GM18498 (cell line): ENCODE data around the gene BBOF1.
"Not testable (repeated sequence)": the region's sequence is repeated elsewhere in the genome, so short reads cannot be mapped to it uniquely, and the experiment has no call there.

Experiments
- ATAC-seq: cut with Tn5 transposase; IDR thresholded peaks from one replicate; pipeline ENCODE4 v1.9.1; 2021; ENCODE audit warnings: mild to moderate bottlenecking, moderate library complexity; ENCODE audit not compliant: unreplicated experiment

Gene BBOF1

GRCh38 chr14:74018586-74019407 is at the start of gene BBOF1, which contains the start of gene ENTPD5:
BBOF1 (plus strand) TSS chr14:74019349; CDS start chr14:74019479, 130 bp downstream.
ENTPD5 (minus strand) TSS chr14:74019288; CDS start chr14:73988102, 31,186 bp downstream.
- peak; percentile 91 for ATAC-seq

- no peak for ATAC-seq
Observed at GRCh38 chr14:73973497-73973896, 45.7 kb upstream of the BBOF1 start.

DNA sequence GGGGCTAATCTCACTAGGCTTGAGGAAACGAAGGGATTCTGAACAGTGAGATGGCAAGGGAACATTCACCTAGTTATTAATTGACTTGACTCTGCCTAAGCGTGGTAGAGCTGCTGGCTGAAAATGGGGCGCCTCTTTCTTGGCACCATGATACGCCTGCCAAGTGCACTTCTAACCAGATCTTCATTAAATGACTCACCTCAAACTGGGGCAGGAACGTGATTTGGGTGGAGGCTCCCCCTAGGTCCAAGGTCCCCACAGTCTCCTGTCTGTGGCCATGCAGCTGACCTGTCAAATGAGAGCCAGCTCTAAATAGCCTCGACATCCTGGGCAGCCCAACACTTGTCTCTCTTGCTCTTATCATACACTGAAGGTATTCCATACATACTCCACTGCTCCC is 43.0 kb upstream of the BBOF1 start:
- no peak for ATAC-seq

DNA sequence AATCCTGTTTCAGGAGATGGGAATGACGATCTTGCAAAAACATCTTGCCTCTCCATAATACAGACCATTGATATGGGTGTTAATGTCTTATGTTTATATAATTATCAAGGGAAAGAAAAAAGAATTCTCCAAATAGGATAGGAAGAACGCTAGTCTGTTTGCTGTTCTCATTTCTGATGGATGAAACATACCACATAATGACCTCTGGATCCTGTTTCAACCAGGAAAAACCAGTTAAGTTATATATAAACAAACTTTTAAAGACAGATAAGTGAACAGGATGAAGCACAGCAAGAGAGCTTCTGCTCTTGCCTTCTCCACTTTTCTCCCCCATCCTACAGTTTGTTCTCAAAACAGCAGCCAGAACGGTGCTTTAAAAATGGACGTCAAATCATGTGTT is 41.3 kb upstream of the BBOF1 start:
- ATAC-seq = no peak

DNA sequence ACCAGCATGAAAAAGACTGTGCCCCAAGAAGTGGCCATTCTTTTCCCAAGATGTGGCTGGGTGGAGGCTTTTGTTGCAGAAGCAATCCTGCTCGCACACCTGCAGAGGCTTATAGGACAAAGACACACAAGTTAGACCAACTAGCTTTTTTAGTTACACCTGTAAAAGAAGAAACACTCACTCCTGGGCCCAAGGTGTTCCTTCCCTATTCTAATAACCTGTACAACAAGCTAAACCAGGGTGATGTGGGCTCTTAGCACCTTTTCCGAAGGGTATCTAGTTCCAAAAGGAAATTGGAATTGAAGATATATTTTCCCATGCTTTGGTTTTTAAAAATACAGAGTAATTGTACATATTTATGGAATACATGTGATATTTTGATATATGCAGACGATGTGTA is 31.1 kb upstream of the BBOF1 start:
- ATAC-seq = no peak

GRCh38 chr14:73988656-73989055 is 30.5 kb upstream of the BBOF1 start:
- not testable (repeated sequence) for ATAC-seq

- ATAC-seq = no peak
Observed at GRCh38 chr14:73991092-73991491, 28.1 kb upstream of the BBOF1 start.

DNA sequence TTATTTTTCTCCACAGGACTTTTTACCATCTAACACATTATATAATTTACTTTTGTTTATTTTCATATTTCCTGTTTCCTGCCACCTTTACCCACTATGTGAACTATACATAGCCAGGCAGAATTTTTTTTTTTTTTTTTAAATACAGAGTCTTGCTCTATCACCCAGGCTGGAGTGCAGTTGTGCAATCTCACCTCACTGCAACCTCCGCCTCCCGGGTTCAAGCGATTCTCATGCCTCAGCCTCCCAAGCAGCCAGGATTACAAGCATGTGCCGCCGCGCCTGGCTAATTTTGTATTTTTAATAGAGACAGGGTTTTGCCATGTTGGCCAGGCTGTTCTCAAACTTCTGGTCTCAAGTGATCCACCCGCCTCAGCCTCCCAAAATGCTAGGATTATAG is 24.2 kb upstream of the BBOF1 start:
- ATAC-seq = not testable (repeated sequence)

GRCh38 chr14:73995977-73996378 is 23.2 kb upstream of the BBOF1 start:
- no peak for ATAC-seq

- ATAC-seq = no peak
Observed at GRCh38 chr14:73996731-73997107, 22.4 kb upstream of the BBOF1 start.

- no peak for ATAC-seq
Observed at GRCh38 chr14:73997108-73997943, 21.8 kb upstream of the BBOF1 start.

GRCh38 chr14:73997944-73998447 is 21.2 kb upstream of the BBOF1 start:
- no peak for ATAC-seq

GRCh38 chr14:73998726-73999125 is 20.4 kb upstream of the BBOF1 start:
- no peak for ATAC-seq

GRCh38 chr14:74005664-74006063 is 13.5 kb upstream of the BBOF1 start:
- ATAC-seq = not testable (repeated sequence)

DNA sequence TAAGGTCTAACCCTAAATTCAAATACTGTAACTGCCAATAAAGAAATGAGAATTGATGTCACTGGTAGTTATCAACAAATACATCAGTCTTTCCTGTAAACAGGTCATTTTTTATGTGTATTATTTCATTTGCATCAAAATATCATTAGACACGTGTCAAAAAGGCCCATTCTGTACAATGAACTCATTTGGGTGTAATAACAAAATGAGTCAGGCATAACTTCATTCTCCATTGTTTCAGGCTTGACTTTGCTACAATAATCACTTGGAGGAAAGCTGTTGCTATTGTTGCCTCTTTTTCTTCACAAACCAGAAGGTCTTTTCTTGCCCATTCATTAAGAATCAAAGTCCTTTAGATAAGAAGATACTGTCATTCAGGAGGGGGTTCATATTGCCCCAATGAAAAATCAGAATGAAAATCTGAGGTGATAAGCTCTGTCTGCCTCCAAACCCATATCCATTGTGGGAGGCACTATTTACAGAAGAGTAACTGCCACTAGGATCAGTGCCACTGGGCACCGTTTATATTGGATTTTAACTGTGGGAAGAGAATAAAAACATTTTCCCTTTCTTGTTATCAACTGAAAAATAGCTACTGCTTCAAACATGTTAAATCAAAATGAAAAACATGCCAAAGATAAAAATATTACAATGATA is 10.2 kb upstream of the BBOF1 start:
- ATAC-seq = no peak

DNA sequence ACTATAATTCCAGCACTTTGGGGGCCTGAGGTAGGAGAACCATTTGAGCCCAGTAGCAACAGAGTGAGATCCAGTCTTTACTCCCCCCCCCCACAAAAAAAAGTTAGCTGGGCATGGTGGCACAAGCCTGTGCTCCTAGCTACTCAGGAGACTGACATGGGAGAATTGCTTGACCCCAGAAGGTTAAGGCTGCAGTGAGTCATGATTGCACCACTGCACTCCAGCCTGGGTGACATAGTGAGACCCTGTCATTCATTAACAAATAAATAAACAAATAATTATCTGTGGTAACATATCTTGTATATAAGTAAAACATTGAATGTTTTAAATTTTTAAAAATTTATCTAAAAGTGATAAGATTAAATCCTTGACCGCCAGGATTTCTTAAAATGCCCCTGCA is 4.8 kb upstream of the BBOF1 start:
- no peak for ATAC-seq

GRCh38 chr14:74015176-74015575 is 4.0 kb upstream of the BBOF1 start:
- no peak for ATAC-seq

GRCh38 chr14:74015963-74016362 is 3.2 kb upstream of the BBOF1 start:
- no peak for ATAC-seq

DNA sequence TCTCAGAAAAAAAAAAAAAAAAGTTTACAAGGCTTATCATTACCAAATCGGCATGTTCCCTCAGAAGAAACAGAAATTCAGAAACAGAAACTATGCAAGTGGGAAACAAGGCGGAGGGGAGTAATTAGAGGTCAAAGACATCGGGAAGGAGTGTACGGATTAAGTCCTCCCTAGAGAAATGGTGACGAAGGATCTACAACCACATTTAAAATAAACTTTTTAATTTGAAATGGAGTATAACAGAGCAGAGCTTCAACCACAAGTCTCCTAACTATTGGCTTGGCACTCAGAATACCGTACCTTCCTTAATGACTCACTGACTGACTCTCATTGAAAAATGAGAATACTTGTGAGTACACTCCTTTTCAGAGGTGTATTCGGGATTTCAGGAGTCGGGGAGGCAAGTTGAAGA is 969 bp upstream of the BBOF1 start:
- ATAC-seq = peak; percentile 1

DNA sequence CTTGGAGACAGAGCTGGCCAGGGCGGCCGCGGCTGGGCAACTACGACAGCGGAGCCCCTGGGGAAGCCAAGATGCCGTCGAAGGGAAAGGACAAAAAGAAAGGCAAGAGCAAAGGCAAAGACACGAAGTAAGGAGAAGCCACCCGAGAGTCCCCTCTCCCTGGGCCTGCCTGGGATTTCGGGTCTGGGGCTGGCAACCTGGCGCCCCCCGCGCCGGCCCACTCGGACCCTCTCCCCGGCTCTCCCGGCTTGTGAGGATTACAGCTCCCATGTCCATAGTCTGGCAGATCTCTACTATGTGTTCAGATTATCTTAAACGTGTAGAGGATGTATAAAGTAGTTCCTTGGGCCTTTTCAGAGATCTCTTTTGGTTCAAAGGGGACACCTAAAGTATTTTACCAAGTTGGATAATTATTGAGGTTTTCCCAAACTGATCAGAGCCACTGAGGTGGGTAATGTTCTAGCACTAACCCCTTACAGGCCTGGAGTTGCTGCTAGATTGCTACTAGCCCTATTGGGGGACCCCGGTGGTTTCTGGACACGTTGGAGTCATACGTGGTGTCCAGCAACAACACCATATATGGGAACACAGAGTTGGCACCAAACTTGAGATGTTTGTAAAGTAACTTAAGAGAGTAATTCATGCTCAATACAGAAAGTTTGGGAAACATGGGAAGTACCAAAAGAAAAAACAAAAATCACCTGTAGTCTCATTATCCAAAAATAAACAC is 424 bp downstream of the BBOF1 start:
- no peak for ATAC-seq

- no peak for ATAC-seq
Observed at GRCh38 chr14:74022346-74022745, 3.2 kb downstream of the BBOF1 start.
